Liver (tissue), 9 donors: ENCODE results near the gene ATF6B. TPM values are rescaled to one million over a fixed set of nuclear protein-coding genes. Genes with fewer than 3 reads are reported as not detected.
"Not testable (repeated sequence)": the region's sequence is repeated elsewhere in the genome, so short reads cannot be mapped to it uniquely, and the experiment has no call there.

Experiments used
- DNase-seq: peaks from one replicate; pipeline ENCODE4 v3.0.0-alpha.2; 2017; ENCODE audit warnings: low spot score
- H3K27ac ChIP-seq, 2 donors: one replicate each; pipeline ENCODE4 v1.7.0; 2013; ENCODE audit warnings: inconsistent platforms in 2 of 2, low read length in 2 of 2, control low read depth in 1 of 2, low read depth in 1 of 2, mild to moderate bottlenecking in 1 of 2
- H3K27me3 ChIP-seq, 4 donors: one replicate each; pipeline versions ENCODE4 v1.6.1 to v1.7.0; 2013; ENCODE audit warnings: low read length in 3 of 4, inconsistent platforms in 1 of 4, mild to moderate bottlenecking in 1 of 4, moderate library complexity in 1 of 4; ENCODE audit not compliant: control insufficient read depth in 4 of 4, insufficient read depth in 4 of 4
- H3K36me3 ChIP-seq, 4 donors: one replicate each; pipeline versions ENCODE4 v1.6.1 to v1.7.0; 2013; ENCODE audit warnings: low read length in 3 of 4, mild to moderate bottlenecking in 3 of 4, low read depth in 1 of 4, moderate library complexity in 1 of 4; ENCODE audit not compliant: control insufficient read depth in 4 of 4, insufficient read depth in 3 of 4
- H3K4me1 ChIP-seq, 4 donors: one replicate each; pipeline versions ENCODE4 v1.6.1 to v1.7.0; 2013; ENCODE audit warnings: low read length in 3 of 4, mild to moderate bottlenecking in 3 of 4, moderate library complexity in 1 of 4; ENCODE audit not compliant: control insufficient read depth in 4 of 4, insufficient read depth in 4 of 4
- H3K4me3 ChIP-seq, 3 donors: one replicate each; pipeline versions ENCODE4 v1.6.1 to v1.7.0; 2013; ENCODE audit warnings: low read length in 3 of 3, control low read depth in 1 of 3, low read depth in 1 of 3, mild to moderate bottlenecking in 1 of 3
- H3K9ac ChIP-seq, 2 donors: one replicate each; pipeline ENCODE4 v1.7.0; 2013; ENCODE audit warnings: low read length in 2 of 2, mild to moderate bottlenecking in 2 of 2, moderate library complexity in 2 of 2, control low read depth in 1 of 2, low read depth in 1 of 2
- H3K9me3 ChIP-seq, 4 donors: one replicate each; pipeline versions ENCODE4 v1.6.1 to v1.7.0; 2013; ENCODE audit warnings: low read length in 3 of 4; ENCODE audit not compliant: control insufficient read depth in 4 of 4
- GABPA ChIP-seq, 2 donors: IDR thresholded peaks in 1 of 2; conservative IDR thresholded peaks in 1 of 2; 2 replicates each; pipeline ENCODE4 v1.6.1; 2016; ENCODE audit warnings: antibody characterized with exemption in 2 of 2, mild to moderate bottlenecking in 1 of 2, moderate library complexity in 1 of 2
- HNF4A ChIP-seq, 2 donors: conservative IDR thresholded peaks; 2 replicates each; pipeline ENCODE4 v1.6.1; 2016; ENCODE audit warnings: antibody characterized with exemption in 2 of 2, mild to moderate bottlenecking in 2 of 2
- HNF4G ChIP-seq: IDR thresholded peaks from 2 replicates; pipeline ENCODE4 v1.6.1; 2016; ENCODE audit warnings: antibody characterized with exemption
- RAD21 ChIP-seq, 2 donors: IDR thresholded peaks; 2 replicates each; pipeline ENCODE4 v1.6.1; 2016; ENCODE audit warnings: antibody characterized with exemption in 2 of 2, mild to moderate bottlenecking in 2 of 2
- SP1 ChIP-seq: IDR thresholded peaks from 2 replicates; pipeline ENCODE4 v1.6.1; 2018; ENCODE audit warnings: antibody characterized with exemption, mild to moderate bottlenecking
- whole genome bisulfite sequencing: extraction: QIAGEN DNeasy Blood & Tissue Kit; methylation state at CpG from one replicate; pipeline ENCODE4 v1.1.7; 2013; 5-methylcytosine and 5-hydroxymethylcytosine counted together
- polyA plus RNA-seq, 2 donors: library from polyadenylated mRNA; stranded (reverse) in 1 of 2; unstranded in 1 of 2; fragments of 200-250 nt in 1 of 2; fragments of >200 nt in 1 of 2; fragmentation: Nextera tagmentation in 1 of 2; extraction: Ambion mirVana in 1 of 2; gene quantifications; one replicate each; pipeline versions ENCODE4 v1.2.1 to v1.2.3, GENCODE V29; 2013 to 2015
- total RNA-seq, 2 donors: library from RNA; depleted of rRNA; stranded (reverse); fragments of >200 nt; gene quantifications; one replicate each; pipeline ENCODE4 v1.2.3, GENCODE V29; 2014
- TF ChIP-seq, protein P1 (sequence below): fragments of 150-350 bp; IDR thresholded peaks from 2 replicates; pipeline ENCODE4 v1.5.1; 2017; ENCODE audit warnings: improper control_type of control experiment, low read depth, low read length; ENCODE audit not compliant: missing input control
- TF ChIP-seq, protein P2 (sequence below): IDR thresholded peaks from 2 replicates; pipeline ENCODE4 v1.6.1; 2016; ENCODE audit warnings: antibody characterized with exemption
- TF ChIP-seq, protein P3 (sequence below): IDR thresholded peaks from 2 replicates; pipeline ENCODE4 v1.6.1; 2016; ENCODE audit warnings: antibody characterized with exemption, mild to moderate bottlenecking
- donor health status: healthy.
- donor health status: healthy.
- donor health status: healthy.
- donor health status: healthy.
- donor health status: healthy.

Gene ATF6B
- total and polyA plus RNA-seq, 4 donors: 13.6 to 24.8 (median 15.5) TPM

DNA sequence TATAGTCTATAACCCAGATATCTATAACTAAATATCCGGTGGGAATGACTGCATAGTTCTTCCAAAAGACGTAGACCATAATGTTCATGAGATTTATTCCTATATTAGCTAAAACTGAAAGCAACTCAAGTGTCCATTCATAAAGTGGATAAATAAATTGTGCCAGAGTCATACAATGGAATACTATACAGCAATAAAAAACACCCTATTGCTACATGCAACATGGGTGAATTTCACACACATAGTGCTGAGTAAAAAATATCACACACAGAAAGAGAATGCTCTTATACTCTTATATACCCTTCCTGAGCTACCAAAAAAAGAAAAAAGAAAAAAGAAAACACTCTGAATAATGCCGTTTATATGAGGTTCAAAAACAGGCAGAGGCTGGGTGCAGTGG is 25.8 kb downstream of the ATF6B start:
- WGBS: 77% methylated on average over 3 of the region's 3 CpGs
- Histone ChIP-seq H3K4me1 (no peaks in the 10 kb centered on the region), H3K9ac (no peak overlapping the region), H3K36me3 (no peaks in the 10 kb centered on the region), H3K9me3 (no peaks in the 10 kb centered on the region), H3K4me3 (no peak overlapping the region), H3K27ac (no peak overlapping the region), H3K27me3 (peaks cover 0 to 2% (median 0%) of the 10 kb centered on the region in 4 donors)
- no peak for TF ChIP-seq GABPA (IDR thresholded peaks at IDR 0.05 in 1 of 2, conservative IDR thresholded peaks at IDR 0.05 in 1 of 2)
- TF ChIP-seq SP1: no peak
- TF ChIP-seq HNF4G: no peak
- no peak for DNase-seq

DNA sequence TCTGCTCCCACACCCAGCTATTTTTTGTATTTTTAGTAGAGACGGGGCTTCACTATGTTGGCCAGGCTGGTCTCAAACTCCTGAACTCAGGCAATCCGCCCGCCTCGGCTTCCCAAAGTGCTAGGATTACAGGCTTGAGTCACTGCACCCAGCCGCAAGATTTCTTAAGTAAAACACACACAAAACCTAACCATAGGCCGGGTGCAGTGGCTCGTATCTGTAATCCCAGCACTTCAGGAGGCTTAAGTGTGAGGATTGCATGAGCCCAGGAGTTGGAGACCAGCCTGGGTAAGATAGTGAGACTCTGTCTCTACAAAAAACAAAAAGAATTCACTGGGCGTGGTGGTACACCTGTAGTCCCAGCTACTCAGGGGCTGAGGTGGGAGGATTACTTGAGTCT is 27.8 kb downstream of the ATF6B start:
- WGBS: 90% methylated on average over 8 of the region's 8 CpGs
- H3K4me1 ChIP-seq, H3K9me3 ChIP-seq, DNase-seq, H3K27me3 ChIP-seq, H3K36me3 ChIP-seq, H3K4me3 ChIP-seq, H3K9ac ChIP-seq, H3K27ac ChIP-seq: not testable (repeated sequence)

DNA sequence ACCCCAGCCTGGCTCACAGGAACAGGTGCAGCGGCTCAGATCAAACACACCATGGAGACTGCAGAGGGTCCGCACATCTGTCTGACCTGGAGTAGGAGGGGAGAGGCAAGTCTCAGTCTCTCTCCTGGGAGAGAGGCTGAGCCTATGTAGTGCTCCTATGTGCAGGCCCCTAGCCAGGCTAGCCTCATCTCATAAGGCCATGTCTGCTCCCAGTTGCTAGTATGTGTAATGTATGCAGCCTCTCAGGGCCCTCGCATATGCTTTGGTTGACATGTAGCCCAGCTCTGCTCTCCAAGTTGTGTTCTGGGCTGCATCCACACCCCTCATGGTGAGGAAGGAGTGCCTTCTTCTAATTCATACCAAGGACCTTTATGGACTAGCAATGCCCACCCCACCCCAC is 30.7 kb downstream of the ATF6B start:
- H3K9ac ChIP-seq: no peak overlapping the region
- 93% methylated on average over 3 of the region's 3 CpGs for WGBS
- TF ChIP-seq, protein P1, sequence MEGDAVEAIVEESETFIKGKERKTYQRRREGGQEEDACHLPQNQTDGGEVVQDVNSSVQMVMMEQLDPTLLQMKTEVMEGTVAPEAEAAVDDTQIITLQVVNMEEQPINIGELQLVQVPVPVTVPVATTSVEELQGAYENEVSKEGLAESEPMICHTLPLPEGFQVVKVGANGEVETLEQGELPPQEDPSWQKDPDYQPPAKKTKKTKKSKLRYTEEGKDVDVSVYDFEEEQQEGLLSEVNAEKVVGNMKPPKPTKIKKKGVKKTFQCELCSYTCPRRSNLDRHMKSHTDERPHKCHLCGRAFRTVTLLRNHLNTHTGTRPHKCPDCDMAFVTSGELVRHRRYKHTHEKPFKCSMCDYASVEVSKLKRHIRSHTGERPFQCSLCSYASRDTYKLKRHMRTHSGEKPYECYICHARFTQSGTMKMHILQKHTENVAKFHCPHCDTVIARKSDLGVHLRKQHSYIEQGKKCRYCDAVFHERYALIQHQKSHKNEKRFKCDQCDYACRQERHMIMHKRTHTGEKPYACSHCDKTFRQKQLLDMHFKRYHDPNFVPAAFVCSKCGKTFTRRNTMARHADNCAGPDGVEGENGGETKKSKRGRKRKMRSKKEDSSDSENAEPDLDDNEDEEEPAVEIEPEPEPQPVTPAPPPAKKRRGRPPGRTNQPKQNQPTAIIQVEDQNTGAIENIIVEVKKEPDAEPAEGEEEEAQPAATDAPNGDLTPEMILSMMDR: no peak
- TF ChIP-seq, protein P2, sequence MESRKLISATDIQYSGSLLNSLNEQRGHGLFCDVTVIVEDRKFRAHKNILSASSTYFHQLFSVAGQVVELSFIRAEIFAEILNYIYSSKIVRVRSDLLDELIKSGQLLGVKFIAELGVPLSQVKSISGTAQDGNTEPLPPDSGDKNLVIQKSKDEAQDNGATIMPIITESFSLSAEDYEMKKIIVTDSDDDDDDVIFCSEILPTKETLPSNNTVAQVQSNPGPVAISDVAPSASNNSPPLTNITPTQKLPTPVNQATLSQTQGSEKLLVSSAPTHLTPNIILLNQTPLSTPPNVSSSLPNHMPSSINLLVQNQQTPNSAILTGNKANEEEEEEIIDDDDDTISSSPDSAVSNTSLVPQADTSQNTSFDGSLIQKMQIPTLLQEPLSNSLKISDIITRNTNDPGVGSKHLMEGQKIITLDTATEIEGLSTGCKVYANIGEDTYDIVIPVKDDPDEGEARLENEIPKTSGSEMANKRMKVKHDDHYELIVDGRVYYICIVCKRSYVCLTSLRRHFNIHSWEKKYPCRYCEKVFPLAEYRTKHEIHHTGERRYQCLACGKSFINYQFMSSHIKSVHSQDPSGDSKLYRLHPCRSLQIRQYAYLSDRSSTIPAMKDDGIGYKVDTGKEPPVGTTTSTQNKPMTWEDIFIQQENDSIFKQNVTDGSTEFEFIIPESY: no peak
- TF ChIP-seq HNF4G: no peak
- no peak for TF ChIP-seq RAD21 (IDR thresholded peaks at IDR 0.05)
- no peak for TF ChIP-seq HNF4A (conservative IDR thresholded peaks at IDR 0.05)
- TF ChIP-seq, protein P3, sequence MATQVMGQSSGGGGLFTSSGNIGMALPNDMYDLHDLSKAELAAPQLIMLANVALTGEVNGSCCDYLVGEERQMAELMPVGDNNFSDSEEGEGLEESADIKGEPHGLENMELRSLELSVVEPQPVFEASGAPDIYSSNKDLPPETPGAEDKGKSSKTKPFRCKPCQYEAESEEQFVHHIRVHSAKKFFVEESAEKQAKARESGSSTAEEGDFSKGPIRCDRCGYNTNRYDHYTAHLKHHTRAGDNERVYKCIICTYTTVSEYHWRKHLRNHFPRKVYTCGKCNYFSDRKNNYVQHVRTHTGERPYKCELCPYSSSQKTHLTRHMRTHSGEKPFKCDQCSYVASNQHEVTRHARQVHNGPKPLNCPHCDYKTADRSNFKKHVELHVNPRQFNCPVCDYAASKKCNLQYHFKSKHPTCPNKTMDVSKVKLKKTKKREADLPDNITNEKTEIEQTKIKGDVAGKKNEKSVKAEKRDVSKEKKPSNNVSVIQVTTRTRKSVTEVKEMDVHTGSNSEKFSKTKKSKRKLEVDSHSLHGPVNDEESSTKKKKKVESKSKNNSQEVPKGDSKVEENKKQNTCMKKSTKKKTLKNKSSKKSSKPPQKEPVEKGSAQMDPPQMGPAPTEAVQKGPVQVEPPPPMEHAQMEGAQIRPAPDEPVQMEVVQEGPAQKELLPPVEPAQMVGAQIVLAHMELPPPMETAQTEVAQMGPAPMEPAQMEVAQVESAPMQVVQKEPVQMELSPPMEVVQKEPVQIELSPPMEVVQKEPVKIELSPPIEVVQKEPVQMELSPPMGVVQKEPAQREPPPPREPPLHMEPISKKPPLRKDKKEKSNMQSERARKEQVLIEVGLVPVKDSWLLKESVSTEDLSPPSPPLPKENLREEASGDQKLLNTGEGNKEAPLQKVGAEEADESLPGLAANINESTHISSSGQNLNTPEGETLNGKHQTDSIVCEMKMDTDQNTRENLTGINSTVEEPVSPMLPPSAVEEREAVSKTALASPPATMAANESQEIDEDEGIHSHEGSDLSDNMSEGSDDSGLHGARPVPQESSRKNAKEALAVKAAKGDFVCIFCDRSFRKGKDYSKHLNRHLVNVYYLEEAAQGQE: no peak

More for the DNA sequence above, 30.7 kb downstream of the ATF6B start:
- no peaks in the 10 kb centered on the region for H3K36me3 ChIP-seq
- H3K4me1 ChIP-seq: peaks cover 0 to 4% (median 1%) of the 10 kb centered on the region in 4 donors
- H3K4me3 ChIP-seq: no peak overlapping the region
- H3K9me3 ChIP-seq: no peaks in the 10 kb centered on the region
- DNase-seq: no peak
- no peak overlapping the region for H3K27ac ChIP-seq
- H3K27me3 ChIP-seq: peaks cover 0 to 7% (median 1%) of the 10 kb centered on the region in 4 donors
